ENCODE results near the gene ASCC3.

Gene ASCC3

DNA sequence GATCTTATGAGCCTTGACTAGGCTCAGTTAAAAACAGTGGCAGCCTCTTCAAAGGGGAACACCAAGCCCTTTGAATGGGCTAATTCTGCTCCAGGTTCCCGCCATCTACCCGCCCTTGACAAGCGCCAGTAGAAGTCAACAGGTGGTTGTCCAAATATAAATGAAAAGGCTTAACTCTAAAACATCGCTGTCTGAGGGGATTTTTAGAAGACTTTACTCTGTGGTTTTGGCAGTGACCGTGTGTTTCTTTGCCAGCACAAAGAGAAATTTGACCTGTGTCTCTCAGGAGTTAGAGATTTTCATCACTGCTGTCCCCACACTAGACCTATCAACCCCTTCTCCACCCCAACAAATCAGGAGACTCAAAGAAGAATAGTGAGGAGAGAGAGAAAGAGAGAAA, 396.7 kb downstream of the ASCC3 start:
- no peak for DNase-seq

GRCh38 chr6:100482698-100483097, 398.4 kb downstream of the ASCC3 start:
- DNase-seq: no peak

GRCh38 chr6:100479179-100480035, 401.7 kb downstream of the ASCC3 start:
- DNase-seq: peak; percentile 6

DNA sequence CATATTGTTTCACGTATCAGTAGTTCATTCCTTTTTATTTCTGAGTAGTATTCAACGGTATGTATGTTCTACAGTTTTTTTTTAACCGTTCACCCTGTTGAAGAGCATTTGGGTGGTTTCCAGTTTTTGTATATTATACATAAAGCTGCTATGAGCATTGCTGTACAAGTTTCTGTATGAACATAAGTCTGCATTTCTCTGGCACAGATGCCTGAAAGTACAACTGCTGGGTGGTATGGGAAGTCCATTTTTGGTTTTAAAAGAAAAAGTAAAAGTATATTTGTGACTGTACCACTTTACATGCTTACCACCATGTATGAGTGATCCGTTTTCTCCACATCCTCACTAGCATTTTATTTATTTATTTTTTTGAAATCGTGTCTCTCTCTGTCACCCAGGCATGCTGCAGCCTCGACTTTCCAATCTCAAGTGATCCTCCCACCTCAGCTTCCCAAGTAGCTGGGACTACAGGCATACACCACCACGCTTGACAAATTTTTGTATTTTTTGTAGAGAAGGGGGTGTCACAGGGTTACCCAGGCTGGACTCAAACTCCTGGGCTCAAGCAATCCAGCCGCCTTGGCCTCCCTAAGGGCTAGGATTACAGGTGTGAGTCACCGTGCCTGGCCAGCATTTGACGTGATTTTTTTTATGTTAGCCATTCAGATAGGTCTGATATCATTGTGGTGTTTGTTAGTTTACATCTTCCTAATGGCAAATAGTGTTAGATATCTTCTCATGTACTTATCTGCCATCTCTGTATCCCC, 405.4 kb downstream of the ASCC3 start:
- no peak for DNase-seq

DNA sequence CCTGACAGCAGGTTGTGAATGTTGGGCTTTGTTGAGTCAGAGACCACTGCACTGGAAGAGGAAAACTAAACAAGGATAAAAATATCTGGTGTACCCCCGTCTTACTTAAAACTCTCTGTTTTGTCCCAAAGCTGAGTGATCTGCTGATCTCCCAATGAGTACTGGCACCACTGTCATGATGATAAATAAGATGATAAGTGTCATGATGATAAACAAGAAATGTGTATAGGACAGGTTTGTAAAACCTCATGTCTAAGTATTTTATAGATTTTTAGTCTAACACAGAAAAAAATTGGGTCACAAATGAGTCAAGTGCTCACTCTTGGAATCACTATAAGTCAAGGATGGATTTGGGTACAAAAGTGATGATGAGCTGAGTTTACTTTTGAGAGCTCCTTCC, 407.9 kb downstream of the ASCC3 start:
- DNase-seq: no peak

- no peak for DNase-seq
These were observed 408.5 kb downstream of the ASCC3 start for GRCh38 chr6:100472674-100473073.

- DNase-seq: no peak
These were observed 410.6 kb downstream of the ASCC3 start for GRCh38 chr6:100470422-100471120.

DNA sequence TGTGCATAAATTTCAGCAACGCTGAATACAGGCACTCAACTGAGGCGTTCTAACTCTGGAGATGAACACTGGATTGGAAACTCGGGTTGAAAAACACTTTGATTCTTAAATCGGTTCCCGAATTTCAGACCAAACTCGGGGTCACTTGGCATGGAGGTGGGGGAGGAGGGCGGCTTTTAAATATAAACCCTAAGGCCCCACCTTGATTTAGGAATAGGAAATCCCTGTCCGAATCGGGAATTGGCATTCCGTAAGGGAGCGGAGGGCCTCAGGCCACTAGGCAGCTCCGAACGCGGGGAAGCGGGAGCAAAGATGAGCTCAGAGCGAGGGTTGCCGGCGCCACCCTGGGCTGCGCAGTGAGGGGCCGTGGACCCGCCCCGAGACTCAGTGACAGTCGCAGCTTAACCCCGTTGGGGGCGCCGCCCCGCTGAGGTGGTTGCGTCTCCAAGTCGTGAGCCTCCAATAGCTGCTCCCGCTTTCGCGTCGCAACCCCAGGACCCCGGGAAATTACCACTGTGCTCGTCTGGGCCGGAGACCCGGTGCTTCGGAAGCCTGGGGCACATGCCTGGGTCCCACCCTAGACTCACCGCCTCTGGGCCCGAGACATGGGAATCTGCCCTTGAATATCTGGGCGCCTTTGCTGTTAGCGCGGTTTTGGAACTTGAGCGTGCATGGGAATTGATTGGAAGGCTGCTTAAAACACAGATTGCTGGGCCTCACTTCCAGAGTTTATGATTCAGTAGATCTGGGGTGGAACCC, 411.8 kb downstream of the ASCC3 start:
- DNase-seq: no peak

GRCh38 chr6:100468016-100468622, 413.0 kb downstream of the ASCC3 start:
- DNase-seq: no peak

- DNase-seq: no peak
These were observed 413.8 kb downstream of the ASCC3 start for GRCh38 chr6:100467129-100468015.

DNA sequence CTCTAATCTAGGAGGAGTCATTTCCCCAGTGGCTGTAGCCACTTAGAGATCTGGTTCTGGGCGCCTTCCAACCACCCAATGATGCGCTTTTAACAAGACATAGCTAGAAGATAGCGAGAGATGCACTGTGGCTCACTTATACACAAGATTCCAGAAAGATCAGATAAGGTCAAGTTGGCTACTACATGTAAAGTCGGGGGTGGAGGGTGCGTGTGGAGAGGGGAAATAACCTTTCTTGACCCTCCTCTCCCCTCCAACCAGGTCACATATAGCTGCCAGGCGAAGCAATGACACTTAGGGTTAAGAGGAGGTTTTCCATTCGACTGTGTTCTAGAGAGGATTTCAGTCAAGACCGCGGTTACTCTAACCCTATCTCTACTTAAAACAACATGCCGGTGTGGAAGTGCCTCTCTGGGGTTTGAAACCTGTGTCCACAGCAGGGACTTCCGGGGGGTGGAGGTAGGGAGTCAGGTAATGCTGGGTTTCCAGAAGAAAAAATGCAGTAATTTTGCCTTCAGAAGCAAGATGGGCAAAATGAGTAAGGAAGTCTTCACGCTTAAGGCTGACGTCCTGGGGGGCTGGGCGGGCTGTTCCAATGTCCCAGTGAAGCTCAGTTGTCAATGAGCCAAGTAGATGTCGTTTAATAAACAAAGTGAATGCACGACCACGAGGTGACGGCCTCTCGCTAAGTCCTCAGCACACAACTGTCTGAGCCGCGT, 414.6 kb downstream of the ASCC3 start:
- DNase-seq: no peak

GRCh38 chr6:100465701-100466409, 415.3 kb downstream of the ASCC3 start:
- DNase-seq: no peak

GRCh38 chr6:100464903-100465700, 416.0 kb downstream of the ASCC3 start, which contains the start of gene SIM1:
Gene SIM1 (minus strand): TSS chr6:100464921. CDS start chr6:100463468, 1,453 bp downstream.
- no peak for DNase-seq

DNA sequence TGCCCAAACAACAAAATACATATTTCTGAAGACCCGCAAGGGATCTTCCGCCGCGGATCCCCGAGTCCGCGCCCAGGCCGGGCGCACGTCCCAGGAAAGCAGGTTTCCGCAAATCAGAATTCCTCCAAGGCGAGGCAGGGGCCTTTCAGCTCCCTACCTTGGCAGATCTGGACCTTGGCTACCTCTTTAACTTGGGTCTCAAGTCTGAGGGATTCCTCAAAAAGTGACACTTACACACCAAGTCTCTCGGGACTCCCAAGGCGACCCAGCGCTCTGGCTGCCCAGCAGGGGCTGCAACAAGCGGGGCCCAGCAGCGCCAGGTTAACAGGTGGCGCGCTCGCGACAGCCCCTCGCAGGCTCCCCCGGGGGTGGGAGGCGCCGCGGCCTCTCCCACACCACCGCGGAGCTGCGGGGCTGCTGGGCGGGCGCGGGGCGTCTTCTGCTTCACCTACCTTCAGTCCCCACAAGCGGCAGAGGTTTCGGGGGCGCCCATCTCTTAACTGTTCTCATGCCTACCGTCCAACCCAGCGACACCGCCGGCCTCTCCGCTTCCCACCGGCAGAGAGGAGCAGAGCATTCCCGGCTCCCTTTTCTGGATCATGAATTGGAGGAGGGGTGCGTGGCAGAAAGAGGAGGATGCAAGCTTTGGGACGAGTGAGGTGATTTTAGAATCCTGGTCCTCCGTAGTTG, 416.8 kb downstream of the ASCC3 start:
- no peak for DNase-seq

- no peak for DNase-seq
These were observed 417.4 kb downstream of the ASCC3 start for GRCh38 chr6:100463630-100464161.

DNA sequence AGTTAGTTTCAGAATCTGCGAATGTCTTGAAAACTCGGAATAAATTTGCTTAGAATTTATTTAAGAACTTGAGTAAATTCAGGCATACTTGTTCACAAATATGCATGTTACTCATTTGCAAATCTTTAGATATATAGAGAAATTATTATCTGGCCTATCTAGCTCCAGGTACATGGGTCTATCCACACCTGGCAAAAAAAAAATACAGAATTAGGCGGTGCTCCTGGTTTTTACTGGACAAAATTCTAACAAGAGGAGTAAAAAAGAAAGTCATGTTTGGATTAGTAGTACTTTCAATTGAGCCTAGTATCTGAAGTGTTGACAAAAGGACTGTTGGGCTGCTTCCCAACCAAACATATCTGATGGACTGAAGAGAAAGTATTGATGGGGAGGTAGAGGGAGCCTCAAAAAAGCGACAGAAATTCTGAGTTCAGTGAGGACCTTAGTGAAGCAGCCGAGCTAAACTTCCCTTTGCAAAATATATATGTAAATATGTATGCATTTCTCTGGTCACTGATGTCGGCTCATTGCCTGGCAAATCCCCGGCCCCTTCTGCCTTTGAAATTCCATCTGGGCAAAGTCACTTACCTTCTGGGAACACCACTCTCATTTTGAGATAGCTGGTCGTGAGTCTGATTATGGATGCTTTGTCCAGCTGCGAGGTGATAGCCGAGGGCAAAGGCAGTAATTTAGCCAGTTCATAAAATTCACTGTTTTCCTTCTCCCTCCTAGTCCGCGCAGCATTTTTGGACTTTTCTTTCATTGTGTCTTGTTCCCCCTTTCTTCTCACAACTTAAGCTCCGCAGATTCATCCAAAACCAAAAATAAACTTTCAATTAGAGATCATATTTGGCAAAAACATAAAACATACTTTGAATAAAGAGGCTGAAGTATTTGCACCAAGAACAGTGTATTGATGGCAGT, 418.2 kb downstream of the ASCC3 start:
- DNase-seq: no peak
